Measurements from ENCODE around the gene DLK1.

The DLK1 gene

DNA sequence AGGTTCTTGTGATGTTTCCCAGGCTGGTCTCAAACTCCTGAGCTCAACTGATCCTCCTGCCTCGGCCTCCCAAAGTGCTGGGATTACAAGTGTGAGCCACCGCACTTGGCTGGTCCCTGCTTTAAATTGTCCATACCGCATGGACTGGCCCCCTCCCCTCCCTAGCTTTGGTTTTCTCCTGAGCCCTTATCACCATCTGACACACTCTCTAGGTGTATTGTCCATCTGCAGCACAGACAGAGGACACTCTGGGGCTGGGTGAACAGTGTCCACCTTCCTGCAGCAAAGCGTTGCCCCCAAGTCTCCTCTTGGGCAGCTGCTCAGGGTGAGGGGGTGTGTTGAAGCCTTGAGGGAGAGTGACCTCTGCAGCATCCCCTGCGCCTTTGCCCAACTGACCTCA lies 36.0 kb upstream of the DLK1 start:
- no peak overlapping the region for H2BK5ac ChIP-seq (ENCODE audit: low read depth, low read length, poor library complexity, severe bottlenecking)

DNA sequence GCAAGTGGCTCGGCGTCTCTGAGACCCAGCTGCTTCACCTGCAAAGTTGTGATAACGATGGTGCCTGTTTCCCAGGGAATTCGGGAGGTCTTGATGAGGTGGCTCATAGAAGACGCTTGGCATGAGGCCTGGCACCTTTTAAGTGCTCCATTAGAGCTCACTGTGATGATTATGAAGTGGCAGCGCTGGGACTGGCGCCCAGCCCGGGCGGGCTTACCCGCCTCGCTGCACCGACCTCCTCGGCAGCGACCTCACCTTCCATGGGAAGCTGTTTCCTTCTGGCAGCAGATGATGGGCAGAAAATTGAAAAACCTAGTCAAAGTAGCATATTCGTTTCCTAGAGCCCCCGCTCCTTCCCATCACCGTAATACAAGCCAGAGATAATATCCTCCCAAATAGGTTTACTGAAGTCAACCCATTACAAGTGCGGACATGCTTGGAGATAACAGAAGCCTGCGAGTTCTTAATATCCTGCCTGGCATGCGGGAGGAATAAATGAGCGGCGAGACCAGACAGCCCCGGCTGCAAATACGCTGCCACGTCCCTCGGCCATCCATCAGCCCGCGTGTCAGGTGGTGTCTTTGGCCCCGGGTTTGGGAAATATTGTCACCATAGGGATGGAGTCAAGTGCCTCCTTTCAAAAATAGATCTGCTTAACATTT lies 35.2 kb upstream of the DLK1 start:
- peak overlapping the region; percentile 84 to 88 for H2BK12ac ChIP-seq (ENCODE audit: low read length in 2 of 2)
- H3K4ac ChIP-seq (ENCODE audit: low read depth in 1 of 2, low read length in 2 of 2): peak overlapping the region; percentile 25 to 50
- H2AK5ac ChIP-seq (ENCODE audit: low read length, severe bottlenecking): peak overlapping the region; percentile 72
- peak overlapping the region; percentile 52 to 95 for H3K18ac ChIP-seq (ENCODE audit: low read depth in 1 of 2, low read length in 2 of 2)
- H3K4me3 ChIP-seq (ENCODE audit: insufficient read depth in 1 of 2, low read depth in 1 of 2, low read length in 2 of 2): no peak overlapping the region
- H3K36me3 ChIP-seq (ENCODE audit: control insufficient read depth in 1 of 2, insufficient read depth in 2 of 2, low read depth in 1 of 2, low read length in 2 of 2): no peaks in the 10 kb centered on the region
- H4K8ac ChIP-seq (ENCODE audit: low read length): no peak overlapping the region
- no peak overlapping the region for H3K27ac ChIP-seq (ENCODE audit: low read length, poor library complexity, severe bottlenecking)
- no peak overlapping the region for H2BK5ac ChIP-seq (ENCODE audit: low read depth, low read length, poor library complexity, severe bottlenecking)
- H3K14ac ChIP-seq (ENCODE audit: low read length in 2 of 2): peak overlapping the region in 1 of 2 experiments; percentile 50
- H3K27me3 ChIP-seq (ENCODE audit: control insufficient read depth in 1 of 2, insufficient read depth in 1 of 2, low read length in 2 of 2): no peaks in the 10 kb centered on the region
- DNase-seq: no peak
- H4K91ac ChIP-seq (ENCODE audit: low read length): peak overlapping the region; percentile 82
- H2BK15ac ChIP-seq (ENCODE audit: low read depth, poor library complexity, severe bottlenecking): peak overlapping the region; percentile 57
- no peaks in the 10 kb centered on the region for H3K9me3 ChIP-seq (ENCODE audit: control insufficient read depth, low read length)
- H3K9ac ChIP-seq (ENCODE audit: low read length): no peak overlapping the region
- no peak overlapping the region for H3K23ac ChIP-seq (ENCODE audit: low read length in 2 of 2)
- H3K4me2 ChIP-seq (ENCODE audit: low read length, poor library complexity, severe bottlenecking): no peak overlapping the region
- H2BK120ac ChIP-seq (ENCODE audit: low read depth, low read length): peak overlapping the region; percentile 71
- H2AFZ ChIP-seq (ENCODE audit: low read depth, low read length): no peak overlapping the region
- peaks cover 11% of the 10 kb centered on the region for H3K79me1 ChIP-seq (replicated peaks; ENCODE audit: low read length, poor library complexity, severe bottlenecking)
- H3K4me1 ChIP-seq (ENCODE audit: control insufficient read depth, insufficient read depth, low read depth, low read length): peaks cover 74% of the 10 kb centered on the region
- WGBS: 90% methylated on average over 29 of the region's 29 CpGs

More for the DNA sequence above, 36.0 kb upstream of the DLK1 start:
- Histone ChIP-seq H3K9ac (ENCODE audit: low read length) (no peak overlapping the region), H3K14ac (ENCODE audit: low read length in 2 of 2) (peak overlapping the region in 1 of 2 experiments; percentile 53), H3K4me2 (ENCODE audit: low read length, poor library complexity, severe bottlenecking) (no peak overlapping the region), H3K9me3 (ENCODE audit: control insufficient read depth, low read length) (no peaks in the 10 kb centered on the region), H4K8ac (ENCODE audit: low read length) (peak overlapping the region; percentile 16), H2AK5ac (ENCODE audit: low read length, severe bottlenecking) (peak overlapping the region; percentile 76), H3K36me3 (ENCODE audit: control insufficient read depth in 1 of 2, insufficient read depth in 2 of 2, low read depth in 1 of 2, low read length in 2 of 2) (no peaks in the 10 kb centered on the region), H3K23ac (ENCODE audit: low read length in 2 of 2) (no peak overlapping the region), H2BK120ac (ENCODE audit: low read depth, low read length) (no peak overlapping the region), H3K4me3 (ENCODE audit: insufficient read depth in 1 of 2, low read depth in 1 of 2, low read length in 2 of 2) (no peak overlapping the region), H4K91ac (ENCODE audit: low read length) (peak overlapping the region; percentile 73), H3K27ac (ENCODE audit: low read length, poor library complexity, severe bottlenecking) (no peak overlapping the region), H2BK12ac (ENCODE audit: low read length in 2 of 2) (peak overlapping the region; percentile 4 to 85), H3K27me3 (ENCODE audit: control insufficient read depth in 1 of 2, insufficient read depth in 1 of 2, low read length in 2 of 2) (no peaks in the 10 kb centered on the region), H2BK15ac (ENCODE audit: low read depth, poor library complexity, severe bottlenecking) (no peak overlapping the region), H3K4ac (ENCODE audit: low read depth in 1 of 2, low read length in 2 of 2) (peak overlapping the region in 1 of 2 experiments; percentile 29), H3K79me1 (replicated peaks; ENCODE audit: low read length, poor library complexity, severe bottlenecking) (peaks cover 11% of the 10 kb centered on the region), H3K18ac (ENCODE audit: low read depth in 1 of 2, low read length in 2 of 2) (peak overlapping the region; percentile 37 to 52), H3K4me1 (ENCODE audit: control insufficient read depth, insufficient read depth, low read depth, low read length) (peaks cover 74% of the 10 kb centered on the region), H2AFZ (ENCODE audit: low read depth, low read length) (no peak overlapping the region)
- 94% methylated on average over 5 of the region's 5 CpGs for WGBS
- DNase-seq: no peak

GRCh38 chr14:100692256-100692655 lies 34.4 kb upstream of the DLK1 start:
- Histone ChIP-seq H2AFZ (ENCODE audit: low read depth, low read length) (no peak overlapping the region), H4K8ac (ENCODE audit: low read length) (peak overlapping the region; percentile 61), H3K9ac (ENCODE audit: low read length) (no peak overlapping the region), H3K4me3 (ENCODE audit: insufficient read depth in 1 of 2, low read depth in 1 of 2, low read length in 2 of 2) (no peak overlapping the region), H2BK5ac (ENCODE audit: low read depth, low read length, poor library complexity, severe bottlenecking) (peak overlapping the region; percentile 96), H3K14ac (ENCODE audit: low read length in 2 of 2) (peak overlapping the region in 1 of 2 experiments; percentile 90), H3K18ac (ENCODE audit: low read depth in 1 of 2, low read length in 2 of 2) (peak overlapping the region; percentile 95 to 98), H4K91ac (ENCODE audit: low read length) (peak overlapping the region; percentile 98), H3K4me2 (ENCODE audit: low read length, poor library complexity, severe bottlenecking) (no peak overlapping the region), H3K79me1 (replicated peaks; ENCODE audit: low read length, poor library complexity, severe bottlenecking) (peaks cover 11% of the 10 kb centered on the region), H2BK15ac (ENCODE audit: low read depth, poor library complexity, severe bottlenecking) (peak overlapping the region; percentile 83), H3K9me3 (ENCODE audit: control insufficient read depth, low read length) (no peaks in the 10 kb centered on the region), H3K23ac (ENCODE audit: low read length in 2 of 2) (peak overlapping the region in 1 of 2 experiments; percentile 79), H3K4ac (ENCODE audit: low read depth in 1 of 2, low read length in 2 of 2) (peak overlapping the region; percentile 87 to 97), H2AK5ac (ENCODE audit: low read length, severe bottlenecking) (peak overlapping the region; percentile 27), H3K36me3 (ENCODE audit: control insufficient read depth in 1 of 2, insufficient read depth in 2 of 2, low read depth in 1 of 2, low read length in 2 of 2) (no peaks in the 10 kb centered on the region), H3K4me1 (ENCODE audit: control insufficient read depth, insufficient read depth, low read depth, low read length) (peaks cover 69% of the 10 kb centered on the region), H2BK120ac (ENCODE audit: low read depth, low read length) (peak overlapping the region; percentile 8), H3K27me3 (ENCODE audit: control insufficient read depth in 1 of 2, insufficient read depth in 1 of 2, low read length in 2 of 2) (no peaks in the 10 kb centered on the region), H2BK12ac (ENCODE audit: low read length in 2 of 2) (peak overlapping the region; percentile 84 to 98), H3K27ac (ENCODE audit: low read length, poor library complexity, severe bottlenecking) (peak overlapping the region; percentile 96)
- DNase-seq: peak; percentile 61
- WGBS: 46% methylated on average over 6 of the region's 6 CpGs

DNA sequence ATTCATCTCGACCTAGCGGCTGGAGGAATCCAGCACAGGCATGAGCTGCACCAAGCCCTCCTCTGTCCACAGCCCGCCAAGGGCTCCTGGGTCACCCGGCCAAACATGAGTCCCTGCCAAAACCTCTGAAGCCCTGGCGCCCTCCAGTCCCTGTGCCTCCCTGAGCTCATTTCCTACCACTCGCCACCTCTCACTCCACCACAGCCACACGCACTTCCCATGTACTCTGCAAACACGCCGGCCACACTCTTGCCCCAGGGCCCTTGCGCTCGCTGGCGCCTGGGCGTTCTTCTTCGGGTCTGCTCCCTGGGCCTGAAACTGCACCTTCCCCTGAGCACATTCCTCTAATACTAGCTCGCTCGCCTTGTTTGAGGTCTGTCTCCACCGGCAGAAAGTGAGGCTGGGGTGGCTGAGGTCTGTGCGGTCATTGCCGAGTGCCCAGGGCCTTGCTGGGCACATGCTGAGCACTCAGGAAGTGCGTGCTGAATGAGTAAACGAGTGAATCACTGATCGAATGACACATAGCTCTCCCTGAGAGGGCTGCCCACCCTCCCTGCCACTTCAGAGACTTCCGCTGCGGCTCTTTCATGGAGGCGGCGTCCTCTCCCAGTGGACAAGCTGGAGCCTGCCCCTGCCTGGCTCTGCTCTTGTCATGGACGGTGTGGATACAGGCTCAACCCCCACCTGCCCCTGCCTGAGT lies 33.7 kb upstream of the DLK1 start:
- WGBS: 14% methylated on average over 26 of the region's 27 CpGs
- Histone ChIP-seq H3K4me1 (ENCODE audit: control insufficient read depth, insufficient read depth, low read depth, low read length) (peaks cover 61% of the 10 kb centered on the region), H3K9me3 (ENCODE audit: control insufficient read depth, low read length) (no peaks in the 10 kb centered on the region), H3K23ac (ENCODE audit: low read length in 2 of 2) (peak overlapping the region in 1 of 2 experiments; percentile 79), H3K27me3 (ENCODE audit: control insufficient read depth in 1 of 2, insufficient read depth in 1 of 2, low read length in 2 of 2) (no peaks in the 10 kb centered on the region), H2AFZ (ENCODE audit: low read depth, low read length) (peak overlapping the region; percentile 43), H3K27ac (ENCODE audit: low read length, poor library complexity, severe bottlenecking) (peak overlapping the region; percentile 96), H3K14ac (ENCODE audit: low read length in 2 of 2) (peak overlapping the region in 1 of 2 experiments; percentile 90), H3K18ac (ENCODE audit: low read depth in 1 of 2, low read length in 2 of 2) (peak overlapping the region; percentile 95 to 98), H3K4me2 (ENCODE audit: low read length, poor library complexity, severe bottlenecking) (no peak overlapping the region), H3K36me3 (ENCODE audit: control insufficient read depth in 1 of 2, insufficient read depth in 2 of 2, low read depth in 1 of 2, low read length in 2 of 2) (no peaks in the 10 kb centered on the region), H2BK12ac (ENCODE audit: low read length in 2 of 2) (peak overlapping the region; percentile 33 to 98), H3K4ac (ENCODE audit: low read depth in 1 of 2, low read length in 2 of 2) (peak overlapping the region; percentile 89 to 97), H2BK5ac (ENCODE audit: low read depth, low read length, poor library complexity, severe bottlenecking) (peak overlapping the region; percentile 96), H3K9ac (ENCODE audit: low read length) (no peak overlapping the region), H2BK15ac (ENCODE audit: low read depth, poor library complexity, severe bottlenecking) (peak overlapping the region; percentile 73), H2AK5ac (ENCODE audit: low read length, severe bottlenecking) (peak overlapping the region; percentile 27), H2BK120ac (ENCODE audit: low read depth, low read length) (peak overlapping the region; percentile 95), H3K4me3 (ENCODE audit: insufficient read depth in 1 of 2, low read depth in 1 of 2, low read length in 2 of 2) (no peak overlapping the region), H3K79me1 (replicated peaks; ENCODE audit: low read length, poor library complexity, severe bottlenecking) (peaks cover 11% of the 10 kb centered on the region), H4K8ac (ENCODE audit: low read length) (peak overlapping the region; percentile 79), H4K91ac (ENCODE audit: low read length) (peak overlapping the region; percentile 98)
- DNase-seq: peak; percentile 98

Data from mesenchymal stem cell (in vitro differentiated cells and primary cell).